Stimulated activated CD8-positive, alpha-beta memory T cell treated with anti-CD3 and anti-CD28 coated beads, Interleukin-12 subunit alpha, Interleukin-12 subunit beta, amount 100 ng/mL, for 1 hour (primary cell): Measurements from ENCODE around the gene ZFHX3.

Source experiments
- DNase-seq: peaks from one replicate; pipeline ENCODE4 v3.0.0-alpha.2; 2020; ENCODE audit warnings: low read depth

ZFHX3 gene

GRCh38 chr16:72901000-72901627, 146.8 kb downstream of the ZFHX3 start:
- DNase-seq = no peak

- DNase-seq = no peak
These were observed 149.6 kb downstream of the ZFHX3 start for GRCh38 chr16:72898216-72898825.

GRCh38 chr16:72897707-72898106, 150.2 kb downstream of the ZFHX3 start:
- no peak for DNase-seq

DNA sequence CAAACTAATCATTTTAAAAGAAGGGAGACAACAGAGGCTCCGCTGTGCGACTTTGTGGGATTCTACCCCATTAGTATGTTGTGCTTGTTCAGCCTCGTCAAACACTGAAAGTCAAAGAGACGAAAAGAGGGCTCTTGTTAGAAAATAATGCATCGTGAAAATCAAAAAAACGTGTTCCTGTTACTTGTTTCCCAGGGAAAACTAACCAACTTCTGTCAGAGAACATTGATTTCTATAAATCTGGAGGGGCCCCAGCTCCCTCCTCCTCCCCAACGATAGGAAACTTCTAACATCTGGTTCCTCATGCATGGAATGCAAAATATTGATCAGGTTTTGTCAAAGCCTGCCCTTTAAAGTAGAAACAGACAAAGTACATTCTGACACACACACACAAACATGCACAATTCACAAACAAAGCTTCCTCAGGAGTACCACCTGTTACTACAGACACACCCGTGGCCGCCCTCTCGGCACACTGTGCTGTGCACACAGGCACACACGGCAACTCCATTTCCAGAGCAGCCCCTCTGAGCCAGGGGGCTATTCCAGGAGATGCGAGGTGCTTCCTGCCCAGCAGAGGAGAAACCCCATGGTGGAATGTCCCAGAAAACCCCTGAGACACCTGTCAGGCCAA, 151.3 kb downstream of the ZFHX3 start:
- no peak for DNase-seq

DNA sequence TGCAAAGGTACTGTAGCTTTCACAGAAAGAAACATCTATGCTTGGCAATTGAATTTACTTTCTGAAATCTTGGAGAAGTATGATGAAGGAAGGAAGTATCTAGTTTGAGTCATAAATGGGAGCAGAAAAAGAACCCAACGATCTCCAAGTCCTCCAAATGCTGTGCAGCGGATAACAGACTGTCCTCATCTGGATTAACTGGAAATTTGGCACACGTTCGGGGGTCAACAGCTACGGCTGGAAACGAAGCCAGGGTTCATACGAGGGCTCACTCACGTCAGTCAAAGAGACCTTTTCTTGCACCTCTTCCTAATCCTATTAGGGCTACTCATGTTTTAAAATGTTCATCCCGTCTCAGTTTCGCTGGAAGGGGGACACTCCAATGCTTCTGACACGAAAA, 152.0 kb downstream of the ZFHX3 start:
- no peak for DNase-seq

GRCh38 chr16:72894293-72895151, 153.4 kb downstream of the ZFHX3 start:
- no peak for DNase-seq

DNA sequence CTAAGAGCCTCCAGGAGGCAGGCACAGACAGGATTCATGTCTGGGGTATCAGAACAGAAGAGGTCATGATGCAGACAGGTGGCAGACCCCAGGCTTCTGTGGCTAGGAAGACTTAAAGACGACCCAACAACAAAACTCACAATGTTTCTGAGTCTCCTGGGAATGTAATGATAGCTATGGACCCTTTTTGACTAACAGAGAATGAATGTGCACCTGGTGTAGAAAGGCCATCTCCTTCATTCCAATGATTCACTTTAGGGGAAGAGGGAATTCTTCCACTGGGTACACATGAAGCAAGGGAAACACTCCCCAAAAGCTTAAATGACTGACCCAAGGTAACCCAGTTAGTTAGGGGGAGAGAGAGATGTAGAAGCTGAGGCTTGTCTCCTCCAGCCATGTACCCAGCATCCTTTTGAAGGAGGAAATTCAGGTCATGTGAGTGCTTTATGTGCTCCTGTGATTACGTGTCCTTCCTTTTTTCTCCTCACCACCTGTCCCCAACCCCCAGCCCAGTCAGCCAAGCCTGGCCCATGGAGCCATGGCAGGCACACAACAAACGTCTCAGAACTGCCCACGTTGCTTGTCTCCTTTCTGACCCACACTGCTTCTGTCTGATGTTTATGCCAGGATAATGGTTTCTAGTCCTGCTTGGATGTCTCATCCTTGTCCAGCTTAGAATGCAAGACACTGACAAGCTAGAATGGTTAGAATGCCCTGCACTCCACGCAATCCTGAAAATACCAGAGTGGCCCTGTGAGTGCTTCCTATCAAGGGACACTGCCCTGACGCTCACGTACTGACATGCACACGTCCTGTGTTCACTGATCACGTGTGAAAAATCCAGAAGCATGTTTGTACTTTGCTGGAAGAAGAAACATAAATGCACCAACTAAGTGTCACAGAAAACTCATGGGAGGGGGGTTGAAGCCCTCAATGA, 156.4 kb downstream of the ZFHX3 start:
- no peak for DNase-seq

- DNase-seq = no peak
These were observed 157.3 kb downstream of the ZFHX3 start for GRCh38 chr16:72890587-72890986.

DNA sequence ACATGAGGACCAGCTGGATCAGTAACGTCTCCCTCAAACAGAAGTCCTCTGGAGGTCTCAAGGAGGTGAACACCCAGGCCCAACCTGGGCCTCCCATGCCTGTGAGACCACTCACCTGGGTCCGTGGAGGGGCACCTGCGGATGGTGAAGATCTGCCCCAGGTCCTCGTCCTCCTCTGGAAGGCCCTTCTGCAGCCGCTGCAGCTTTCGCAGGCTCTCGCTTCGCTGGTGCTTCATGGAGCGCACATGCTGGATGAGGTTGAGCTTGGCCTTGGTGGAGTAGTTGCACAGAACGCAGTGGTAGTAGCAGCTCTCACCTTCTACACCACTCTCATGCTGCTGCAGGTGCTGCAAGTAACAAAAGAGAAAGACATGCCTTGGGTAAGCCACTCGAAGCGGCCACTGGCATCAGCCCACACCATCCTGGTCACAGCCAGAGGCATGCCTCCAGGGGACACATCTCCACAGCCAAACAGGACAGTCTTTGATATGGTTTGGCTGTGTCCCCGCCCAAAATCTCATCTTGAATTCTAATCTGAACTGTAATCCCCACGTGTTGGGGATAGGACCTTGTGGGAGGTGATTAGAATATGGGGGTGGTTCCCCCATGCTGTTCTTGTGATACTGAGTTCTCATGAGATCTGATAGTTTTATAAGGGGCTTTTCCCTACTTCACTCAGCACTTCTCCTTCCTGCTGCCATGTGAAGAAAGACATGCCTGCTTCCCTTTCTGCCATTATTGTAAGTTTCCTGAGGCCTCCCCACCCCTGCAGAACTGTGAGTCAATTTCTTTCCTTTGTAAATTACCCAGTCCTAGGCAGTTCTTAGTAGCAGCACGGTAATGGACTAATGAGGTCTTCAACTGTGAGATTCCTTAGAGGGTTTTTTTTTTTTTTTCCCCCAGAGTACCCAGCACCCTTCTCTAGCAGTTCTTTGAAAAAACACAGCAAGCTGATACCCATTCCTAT, 158.0 kb downstream of the ZFHX3 start:
- DNase-seq = no peak

- DNase-seq = no peak
These were observed 160.4 kb downstream of the ZFHX3 start for GRCh38 chr16:72887537-72887936.

GRCh38 chr16:72886346-72886974, 161.5 kb downstream of the ZFHX3 start:
- DNase-seq = no peak

DNA sequence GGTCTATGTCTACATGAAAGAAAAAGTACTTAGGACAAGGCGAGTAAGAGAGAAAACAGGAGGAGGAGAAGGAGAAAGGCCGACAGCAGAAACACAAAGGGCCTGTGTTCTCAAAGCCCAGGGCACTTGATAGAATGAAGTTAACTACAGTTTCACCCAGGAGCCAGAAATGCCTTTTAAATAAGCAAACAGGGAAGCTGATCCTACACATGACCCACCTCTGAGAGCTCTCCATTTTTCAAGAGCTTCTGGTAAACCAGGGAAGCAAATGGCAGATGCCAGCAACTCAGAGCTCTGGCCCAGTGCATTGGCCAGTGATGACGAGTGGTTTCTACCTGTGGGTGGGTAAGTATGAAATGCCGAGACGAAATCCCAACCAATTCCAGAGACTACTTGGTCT, 163.4 kb downstream of the ZFHX3 start:
- DNase-seq = no peak

DNA sequence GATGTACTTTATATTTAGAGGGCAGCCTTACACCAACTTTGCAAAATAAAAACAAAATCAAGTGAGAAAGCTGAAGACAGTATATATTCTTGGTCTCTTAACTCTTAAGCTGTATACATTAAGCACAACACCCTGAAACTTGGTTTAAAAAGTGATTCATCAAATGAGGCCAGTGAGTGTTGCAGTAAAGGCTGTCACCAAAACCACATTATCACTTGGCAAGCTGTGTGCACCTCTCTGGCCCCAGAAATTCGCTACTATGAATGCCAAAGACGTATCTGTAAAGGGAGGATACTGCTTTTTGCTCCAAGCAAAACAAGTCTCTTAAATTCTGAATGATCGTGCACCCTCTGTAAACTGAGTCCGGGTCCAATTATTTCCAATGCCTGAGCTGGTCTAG, 163.9 kb downstream of the ZFHX3 start:
- no peak for DNase-seq

DNA sequence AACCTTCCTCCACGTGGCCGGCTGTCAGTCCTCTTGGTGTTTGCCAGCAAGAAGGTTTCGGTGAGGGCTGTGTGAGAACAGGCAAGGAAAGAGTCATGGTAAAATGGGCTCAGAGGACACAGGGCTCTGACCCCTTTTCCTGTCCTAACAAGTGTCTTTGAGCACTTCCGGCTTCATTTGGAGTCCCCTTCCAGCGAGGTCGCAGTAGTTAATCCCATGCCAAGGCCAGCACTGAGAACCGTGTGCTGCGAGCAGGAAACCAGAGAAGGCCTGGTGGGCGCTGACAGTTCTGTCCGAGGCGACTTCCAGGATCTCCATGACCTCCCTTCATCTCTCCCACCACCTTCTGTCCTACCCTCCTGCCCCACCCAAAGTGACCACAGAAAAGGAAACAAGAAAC, 168.1 kb downstream of the ZFHX3 start:
- DNase-seq = no peak

- no peak for DNase-seq
These were observed 169.3 kb downstream of the ZFHX3 start for GRCh38 chr16:72878301-72879269.

GRCh38 chr16:72877374-72878028, 170.4 kb downstream of the ZFHX3 start:
- DNase-seq = no peak

GRCh38 chr16:72876981-72877373, 171.0 kb downstream of the ZFHX3 start:
- DNase-seq = no peak

DNA sequence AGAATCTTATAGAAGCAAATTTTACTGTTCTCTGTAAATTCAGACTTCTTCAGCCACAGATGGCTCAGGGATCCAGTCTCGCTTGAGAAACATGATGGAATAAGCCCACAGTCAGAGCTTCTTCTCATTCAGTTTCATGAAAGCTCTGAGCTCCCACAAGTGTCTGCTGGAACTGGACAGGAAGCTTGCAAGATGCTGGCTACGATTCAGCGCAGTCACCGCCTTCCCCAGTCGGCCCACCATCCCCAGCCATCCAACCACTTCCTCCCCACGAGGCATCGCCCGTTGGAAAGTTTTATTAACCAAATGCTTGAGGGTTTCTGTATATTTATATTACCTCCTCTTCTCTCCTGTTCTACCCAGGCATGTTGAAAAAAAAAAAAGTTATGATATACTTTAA, 171.7 kb downstream of the ZFHX3 start:
- DNase-seq = no peak
